GM18517 (cell line): ENCODE data around the gene FN1.
A peak's percentile ranks its signal among the peaks of the same experiment; 100 is the strongest.

ENCODE experiments used
- ATAC-seq: cut with Tn5 transposase; IDR thresholded peaks from one replicate; pipeline ENCODE4 v1.9.1; 2021; ENCODE audit warnings: mild to moderate bottlenecking, moderate library complexity; ENCODE audit not compliant: unreplicated experiment

The FN1 gene

DNA sequence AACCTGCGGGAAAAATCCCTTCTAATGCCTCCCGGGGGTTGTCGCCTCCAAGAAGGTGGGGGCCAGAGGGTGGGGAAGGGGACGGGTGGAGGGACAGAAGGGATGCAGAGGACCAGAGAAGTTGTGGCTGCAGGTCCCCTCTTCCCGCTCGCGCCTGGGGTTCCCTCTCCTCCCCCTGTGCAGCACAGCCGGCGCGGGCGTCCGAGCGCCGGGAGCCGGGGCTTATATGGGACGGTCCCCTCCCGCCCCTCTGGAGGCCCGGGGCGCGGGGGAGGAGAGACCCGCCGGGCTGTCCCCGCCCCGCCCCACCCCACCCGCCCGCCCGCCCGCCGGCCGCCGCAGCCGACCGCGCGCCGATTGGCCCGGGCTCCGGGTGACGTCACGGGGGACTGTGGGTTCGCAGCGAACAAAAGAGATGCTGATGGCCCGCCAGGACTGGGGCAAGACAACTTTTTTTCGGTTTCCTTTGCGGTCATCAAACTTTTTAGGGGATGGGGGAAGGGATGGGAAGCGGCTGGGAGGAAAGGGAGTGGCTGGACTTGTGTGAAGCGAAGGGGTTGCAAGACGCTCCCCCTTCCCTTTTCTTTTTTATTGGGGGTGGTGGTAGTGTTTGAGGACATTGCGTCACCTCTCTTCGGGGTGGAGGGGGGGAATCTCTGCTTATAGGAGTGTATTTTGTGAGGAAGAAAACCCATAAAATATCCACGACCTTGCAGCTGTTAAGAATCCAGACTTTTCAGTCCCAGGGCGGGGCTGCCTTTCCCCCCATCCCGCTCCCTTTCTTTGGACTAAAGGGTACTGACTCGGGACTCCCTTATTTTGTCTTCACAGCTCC, at the start of gene FN1:
Gene FN1 (minus strand): TSS at position 199 of the 835 bp plus-strand sequence. CDS start 266 bp downstream, outside the sequence.
- ATAC-seq: no peak

DNA sequence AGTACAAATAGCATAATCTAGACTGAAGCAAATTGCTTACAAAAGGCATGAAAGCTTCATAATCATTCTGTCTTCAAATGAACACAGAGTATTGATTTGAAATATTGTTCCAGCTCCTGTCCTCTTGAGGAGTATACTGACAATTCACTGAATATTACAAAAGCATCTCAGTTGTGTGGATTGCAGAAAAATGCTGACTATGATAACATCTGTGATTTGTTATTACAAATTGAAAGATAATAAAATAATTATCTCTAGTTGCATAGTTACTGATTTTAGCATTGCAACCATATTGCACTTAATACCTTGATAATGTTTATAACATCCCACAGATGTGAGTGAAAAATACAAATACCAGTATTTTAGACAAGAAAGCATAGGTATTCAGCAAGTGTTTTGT, 49.2 kb upstream of the FN1 start:
- no peak for ATAC-seq

DNA sequence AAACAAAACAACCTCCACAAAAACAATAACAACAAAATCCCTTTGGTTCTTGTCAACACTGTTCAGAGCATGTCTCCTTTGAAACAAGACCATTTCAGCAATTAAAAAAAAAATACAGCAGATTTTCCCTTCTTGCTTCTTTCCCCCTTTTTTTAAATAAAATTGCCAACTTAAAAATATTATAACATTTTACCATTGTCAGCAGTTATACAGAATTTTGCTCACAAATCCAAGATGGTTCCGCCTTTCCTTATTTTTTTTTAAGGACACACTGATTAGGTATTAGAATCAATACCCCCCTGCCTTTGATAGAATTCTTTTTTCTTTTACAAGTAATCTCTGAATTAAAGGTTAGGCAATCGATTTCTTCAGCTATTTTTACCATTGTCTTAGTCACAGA, 48.7 kb upstream of the FN1 start:
- no peak for ATAC-seq

DNA sequence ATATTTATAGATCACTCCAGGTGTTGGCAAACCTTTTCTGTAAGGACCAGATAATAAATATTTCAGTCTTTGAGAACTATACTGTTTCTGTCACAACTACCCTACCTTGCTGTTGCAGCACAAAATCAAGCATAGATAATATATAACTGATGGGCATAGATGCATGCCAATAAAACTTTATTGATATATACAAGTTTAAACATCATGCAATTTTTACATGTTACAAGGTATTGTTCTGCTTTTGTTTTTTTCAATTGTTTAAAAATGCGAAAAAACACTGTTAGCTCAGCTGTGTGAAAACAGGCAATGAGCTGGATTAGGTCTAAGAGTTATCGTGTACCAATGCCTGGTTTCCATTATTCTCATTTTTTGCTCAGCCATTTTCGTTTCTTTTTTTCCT, 47.6 kb upstream of the FN1 start:
- no peak for ATAC-seq

DNA sequence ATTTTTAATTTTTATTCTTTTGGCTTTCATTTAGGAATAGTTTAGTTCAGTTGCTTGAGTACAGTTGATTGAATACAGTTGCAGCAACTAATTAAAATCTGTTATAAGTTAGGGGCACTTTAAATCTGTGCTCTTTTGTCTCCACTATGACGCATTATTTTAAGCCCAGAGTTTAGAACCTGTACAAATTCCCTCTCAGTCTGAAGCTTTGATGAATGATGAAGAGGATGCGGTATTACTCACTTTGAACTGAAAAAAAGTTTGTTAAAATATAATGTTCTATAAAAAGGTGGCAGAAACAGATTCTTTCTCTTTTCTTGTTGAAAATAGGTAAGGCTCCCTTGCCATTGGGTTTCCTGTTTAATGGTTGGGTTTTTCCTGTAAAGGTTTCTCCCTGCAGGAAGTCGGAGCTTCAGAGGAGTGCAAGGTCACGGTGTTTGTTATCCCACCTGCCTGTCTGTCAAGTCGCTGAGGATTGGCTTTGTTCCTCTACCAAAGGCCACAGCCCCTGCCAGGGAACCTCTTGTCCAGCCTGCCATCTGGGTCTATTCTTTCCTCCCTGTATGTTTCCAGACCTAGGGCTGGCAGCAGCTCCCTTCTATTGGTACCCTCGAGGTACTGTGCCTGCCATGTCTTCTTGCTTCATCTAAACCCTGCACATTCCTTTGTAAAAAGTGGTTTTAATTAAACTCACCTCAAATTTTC, 43.8 kb upstream of the FN1 start:
- ATAC-seq: no peak

DNA sequence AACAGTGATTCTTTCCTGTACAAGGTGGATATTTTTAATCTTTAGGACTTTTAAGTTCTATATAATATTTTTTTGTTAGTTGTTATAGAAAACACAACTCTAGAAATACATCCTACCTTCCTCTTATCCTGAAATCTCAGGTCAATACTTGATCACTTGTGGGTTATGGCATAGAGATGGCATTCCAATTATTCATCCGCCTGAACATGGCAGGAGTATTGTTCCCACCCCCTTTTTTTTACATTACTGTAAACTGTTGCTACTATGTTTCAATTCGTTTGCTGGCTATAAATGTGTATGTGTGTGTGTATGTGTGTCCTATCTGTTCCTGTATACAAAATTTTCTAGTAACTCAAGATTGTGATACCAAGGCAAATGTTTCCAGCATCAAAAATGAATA, 43.3 kb upstream of the FN1 start:
- no peak for ATAC-seq

DNA sequence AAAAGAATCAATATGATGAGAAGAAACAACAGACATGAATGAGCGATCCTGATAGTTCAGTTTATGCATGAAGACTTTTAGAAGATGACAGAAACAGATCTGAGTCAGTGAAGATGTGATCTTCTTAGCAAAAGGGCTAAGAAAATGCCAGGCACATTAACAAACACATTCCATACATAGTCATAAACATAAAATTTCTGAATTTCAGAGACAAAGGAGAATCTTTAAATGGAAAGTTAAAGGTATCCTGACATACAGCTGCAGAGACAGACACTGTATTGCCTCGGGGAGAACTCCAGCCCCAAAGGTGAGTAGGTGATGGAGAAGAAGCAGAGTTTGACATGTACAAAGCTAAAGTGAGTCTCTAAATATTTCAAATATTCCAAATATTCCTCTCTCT, 40.6 kb upstream of the FN1 start:
- no peak for ATAC-seq

DNA sequence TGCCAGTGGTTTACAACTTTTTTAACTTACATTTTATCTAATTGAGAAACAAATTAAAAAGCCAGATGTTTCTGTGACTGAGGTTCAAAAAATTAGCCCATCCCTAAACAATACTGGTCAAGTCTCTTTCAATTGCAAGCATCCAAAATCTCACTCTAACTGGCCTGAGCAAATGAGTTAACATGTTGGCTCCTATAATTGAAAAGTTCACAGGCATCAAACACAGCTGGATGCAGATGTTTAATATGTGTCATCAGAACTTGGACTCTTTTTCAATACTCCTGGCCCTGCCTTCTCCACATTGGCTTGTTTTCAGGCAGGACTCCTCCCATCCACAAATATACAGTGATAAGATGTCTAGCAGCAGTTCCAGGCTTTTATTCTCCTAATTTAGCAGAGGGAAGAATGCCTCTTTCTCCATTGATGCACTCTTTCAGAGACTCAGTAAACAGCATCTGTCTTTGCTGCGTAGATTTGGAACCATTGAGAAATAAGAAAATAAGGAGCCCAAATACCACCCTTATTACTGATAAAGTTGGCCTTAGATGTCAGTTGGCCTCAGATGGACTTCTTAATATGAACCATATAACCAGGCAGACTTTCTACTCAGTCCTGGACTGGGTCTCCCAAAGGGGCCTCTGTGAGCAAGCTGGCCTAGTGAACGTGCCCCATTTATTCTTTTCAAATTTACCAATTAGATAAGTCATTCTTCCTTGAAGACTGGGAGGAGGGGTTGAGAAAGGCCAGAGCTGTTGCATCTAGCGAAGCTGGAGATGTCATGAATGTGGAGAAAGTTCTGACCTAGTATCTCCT, 30.4 kb upstream of the FN1 start:
- no peak for ATAC-seq

DNA sequence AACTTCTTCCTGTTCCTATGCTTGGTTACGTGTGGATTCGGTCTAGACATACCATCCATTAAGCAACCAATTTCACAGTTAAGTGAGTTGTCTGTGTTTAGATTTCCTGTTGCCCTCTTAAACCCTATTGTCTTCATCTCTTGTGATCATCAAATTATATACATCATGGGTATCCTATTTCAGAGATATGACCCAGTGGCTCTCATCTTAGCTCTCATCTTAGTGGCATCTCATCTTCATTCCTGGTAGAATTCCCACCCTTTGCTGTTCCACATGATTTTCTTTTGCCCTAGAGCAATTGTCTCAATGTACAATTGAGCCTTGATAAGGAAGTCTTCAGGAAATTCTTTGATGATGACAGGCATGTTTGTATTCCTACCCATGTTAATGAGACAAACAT, 29.4 kb upstream of the FN1 start:
- no peak for ATAC-seq

DNA sequence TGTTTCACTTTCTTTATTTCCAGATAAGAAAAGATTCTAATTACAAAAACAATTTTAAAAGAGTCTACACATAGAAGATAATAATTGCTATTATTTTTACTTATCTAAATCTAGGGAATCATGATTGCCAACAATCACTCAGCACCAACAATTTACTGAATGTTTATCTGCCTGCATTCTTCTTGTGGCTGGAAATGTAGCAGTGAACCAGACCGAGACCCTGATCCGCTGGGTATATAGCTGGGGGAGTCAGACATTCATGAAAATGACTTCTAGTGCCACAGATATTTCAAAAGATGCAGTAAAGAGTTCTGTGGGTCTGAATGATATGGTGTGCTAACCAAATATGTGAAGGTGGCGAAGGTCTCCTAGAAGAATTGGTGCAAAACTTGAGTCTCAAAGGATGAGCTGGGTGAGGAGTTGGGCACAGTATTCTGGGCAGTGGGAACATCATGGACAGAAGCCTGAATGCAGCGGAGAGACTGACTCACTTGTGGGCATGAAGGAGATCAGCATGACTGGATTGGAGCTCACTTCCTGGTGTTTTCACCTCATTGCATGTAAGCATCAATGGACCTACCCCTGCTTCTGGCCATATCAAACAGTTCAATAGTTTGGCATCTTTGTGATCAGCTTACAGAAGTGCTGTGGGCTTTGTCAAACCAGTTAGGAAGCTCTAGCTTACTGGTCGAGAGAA, 26.1 kb upstream of the FN1 start:
- ATAC-seq: no peak

DNA sequence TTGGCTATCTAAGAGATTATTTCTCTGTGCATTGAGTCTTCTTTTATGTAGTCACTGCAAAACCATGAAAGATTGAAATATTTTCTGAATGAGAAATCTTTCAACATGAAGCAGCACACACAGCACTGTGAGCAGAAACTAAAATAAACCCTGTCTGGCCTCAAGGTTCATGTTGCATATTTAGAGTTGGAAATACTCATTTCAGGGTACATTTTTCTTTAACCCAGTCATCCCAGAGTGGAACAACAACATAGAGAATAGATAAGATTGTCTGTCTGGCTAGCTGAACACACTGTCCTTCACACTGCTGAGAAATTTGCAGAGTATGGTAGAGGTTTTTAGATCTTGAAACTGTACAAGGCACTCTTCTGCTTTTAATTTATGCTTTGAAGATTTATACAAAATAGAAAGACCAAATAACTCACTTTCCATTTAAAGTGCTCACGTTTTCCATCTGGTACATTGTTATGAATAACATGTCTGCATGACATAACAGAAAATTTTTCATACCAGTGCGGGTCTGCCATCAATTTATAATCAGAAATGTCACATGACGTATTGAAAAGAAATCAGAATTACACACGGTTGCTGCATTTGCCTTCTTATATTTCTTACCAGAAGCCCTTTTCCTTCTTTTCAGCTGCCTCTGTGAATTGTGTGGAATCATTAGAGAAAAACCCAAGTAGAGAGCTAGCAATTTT, 25.0 kb upstream of the FN1 start:
- ATAC-seq: no peak

DNA sequence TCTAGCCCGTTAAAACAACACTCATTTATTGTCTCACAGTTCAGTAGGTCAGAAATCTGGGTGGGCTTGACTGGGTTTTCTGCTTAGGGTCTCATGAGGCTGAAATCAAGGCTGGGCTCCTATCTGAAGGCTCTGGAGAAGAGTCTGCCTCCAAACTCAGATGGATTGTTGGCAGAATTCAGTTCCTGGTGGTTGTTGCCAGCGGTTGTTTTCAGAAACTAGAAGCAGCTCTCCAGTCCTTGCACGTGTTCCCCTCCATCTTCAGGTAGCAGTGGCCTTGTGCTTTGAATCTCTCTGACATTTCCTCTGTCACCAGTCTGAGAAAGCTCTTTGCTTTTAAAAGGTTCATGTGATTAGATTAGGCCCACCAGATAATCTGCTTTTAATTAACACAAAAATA, 20.1 kb upstream of the FN1 start:
- no peak for ATAC-seq

DNA sequence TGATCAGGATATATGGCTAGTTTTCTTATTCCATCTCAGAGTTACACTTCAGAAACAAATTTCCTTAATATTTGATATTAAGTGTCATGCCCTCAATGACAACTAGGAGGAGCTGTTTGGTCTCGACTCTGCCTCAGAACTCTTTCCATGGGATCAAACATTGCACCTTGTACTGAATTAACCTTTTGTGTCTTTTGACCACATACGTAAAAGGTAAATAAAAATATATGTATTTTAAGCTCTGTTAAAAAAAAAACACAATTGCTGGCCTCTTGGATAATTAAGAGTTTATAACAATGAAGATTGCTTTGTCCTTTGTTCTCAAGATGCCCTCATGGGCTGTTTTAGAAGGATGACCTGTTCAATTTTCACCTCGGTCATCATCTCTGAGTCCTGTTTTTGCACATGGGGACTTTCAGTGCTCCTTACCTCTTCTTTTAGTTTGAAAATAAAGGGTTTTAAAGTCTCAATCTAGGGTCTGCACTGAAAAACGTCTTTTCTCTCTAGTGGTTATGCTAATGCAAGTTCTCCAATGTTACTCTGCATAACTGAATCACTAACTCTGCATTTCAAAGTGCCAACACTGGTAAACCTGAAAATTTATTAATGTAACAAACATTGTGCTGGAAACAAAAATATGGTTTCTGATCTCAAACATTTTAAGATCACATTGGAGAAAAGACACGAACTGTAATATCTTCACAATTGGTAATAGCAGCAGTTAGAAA, 18.8 kb upstream of the FN1 start:
- ATAC-seq: peak; percentile 70

DNA sequence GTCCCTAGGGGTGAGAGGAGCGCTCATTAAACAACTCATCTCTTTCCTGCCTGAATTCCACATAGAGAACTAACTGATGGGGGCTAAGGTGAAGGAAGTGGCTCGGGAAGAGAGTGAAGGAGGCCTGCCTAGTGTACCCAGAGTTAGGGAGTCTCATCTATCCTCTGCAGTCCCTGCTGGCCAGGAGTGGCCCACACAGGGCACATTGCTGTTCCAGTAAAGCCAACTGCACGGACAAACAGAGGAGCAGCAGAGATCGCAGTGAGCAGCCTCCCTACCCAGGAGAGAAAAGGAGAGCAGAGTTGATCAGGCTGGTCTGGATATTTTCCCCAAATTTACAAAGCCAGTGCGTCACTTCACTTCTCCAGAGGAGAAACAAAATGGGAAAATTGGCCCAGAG, 16.9 kb upstream of the FN1 start:
- no peak for ATAC-seq

DNA sequence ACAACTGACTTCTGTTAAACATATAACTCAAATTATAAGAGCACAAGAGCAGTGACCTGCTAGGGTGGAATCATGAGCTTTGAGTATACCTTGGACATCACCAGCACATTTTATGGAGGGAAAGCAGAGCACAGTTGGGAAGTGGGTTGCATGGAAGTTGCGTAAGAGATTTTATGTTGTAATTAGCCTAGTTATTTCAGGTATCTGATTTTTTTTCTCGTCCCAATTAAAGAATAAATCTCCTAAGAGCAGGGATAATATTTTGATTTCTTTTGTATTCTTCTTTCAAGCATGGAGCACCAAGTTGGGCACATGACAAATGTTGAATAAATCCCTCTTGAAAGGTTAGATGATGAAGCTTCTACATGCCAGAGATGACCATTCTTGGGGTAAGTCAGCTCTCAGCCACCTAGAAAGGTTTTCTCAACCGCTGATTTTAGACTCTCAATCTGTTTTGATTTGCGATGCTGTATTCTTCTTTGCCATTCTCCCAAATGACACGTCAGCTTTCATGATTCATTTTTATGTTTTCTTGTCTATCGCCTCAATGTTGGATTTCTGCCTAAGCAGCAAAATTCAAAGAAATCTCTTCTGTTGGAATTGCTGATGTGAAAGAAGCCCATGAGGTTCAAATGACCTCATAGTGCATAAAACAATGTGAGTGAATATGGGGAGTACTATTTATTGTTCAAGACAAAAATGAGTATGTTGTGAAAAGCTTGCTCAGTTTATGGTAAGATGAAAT, 15.3 kb upstream of the FN1 start:
- no peak for ATAC-seq

DNA sequence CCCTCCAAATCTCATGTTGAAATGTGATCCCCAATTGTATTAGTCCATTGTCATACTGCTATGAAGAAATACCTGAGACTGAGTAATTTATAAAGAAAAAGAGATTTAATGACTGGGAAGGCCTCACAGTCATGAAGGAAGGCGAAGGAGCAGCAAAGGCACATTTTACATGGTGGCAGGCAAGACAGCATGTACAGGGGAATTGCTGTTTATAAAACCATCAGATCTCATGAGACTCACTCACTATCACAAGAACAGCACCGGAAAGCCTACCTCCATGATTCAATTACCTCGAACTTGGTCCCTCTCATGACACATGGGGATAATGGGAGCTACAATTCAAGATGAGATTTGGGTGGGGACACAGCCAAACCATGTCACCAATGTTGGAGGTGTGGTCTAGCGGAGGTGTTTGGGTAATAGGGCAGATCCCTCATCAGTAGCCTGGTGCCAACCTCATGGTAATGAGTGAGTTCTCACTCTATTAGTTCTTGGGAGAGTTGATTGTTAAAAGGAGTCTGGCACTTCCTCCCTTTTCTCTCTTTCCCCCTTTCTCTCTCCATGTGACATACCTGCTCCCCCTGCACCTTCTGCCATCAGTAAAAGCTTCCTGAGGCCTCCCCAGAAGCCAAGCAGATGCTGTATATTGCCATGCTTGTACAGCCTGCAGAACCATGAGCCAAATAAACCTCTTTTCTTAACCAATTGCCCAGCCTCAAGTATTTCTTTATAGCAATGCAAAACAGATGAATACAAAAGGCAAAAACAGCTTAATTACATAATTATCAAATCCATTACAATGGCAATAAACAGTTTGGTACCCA, 14.5 kb upstream of the FN1 start:
- ATAC-seq: no peak

DNA sequence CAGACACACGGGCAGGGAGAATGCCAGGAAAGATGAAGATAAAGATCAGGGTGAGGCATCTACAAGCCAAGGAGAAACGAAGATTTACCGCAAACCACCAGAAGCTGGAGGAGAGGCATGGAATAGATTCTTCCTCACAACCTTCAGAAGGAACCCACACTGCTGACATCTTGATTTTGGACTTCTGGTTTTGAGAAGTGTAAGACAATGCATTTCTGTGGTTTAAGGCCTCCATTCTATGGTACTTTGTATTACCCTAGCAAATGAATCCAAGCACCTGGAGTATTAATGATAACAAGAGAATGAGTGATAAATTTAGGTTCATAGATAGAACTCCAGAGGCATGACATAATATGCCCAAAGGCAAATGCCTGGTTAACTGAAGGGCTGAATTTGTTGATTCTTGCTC, 11.8 kb upstream of the FN1 start:
- ATAC-seq: no peak

DNA sequence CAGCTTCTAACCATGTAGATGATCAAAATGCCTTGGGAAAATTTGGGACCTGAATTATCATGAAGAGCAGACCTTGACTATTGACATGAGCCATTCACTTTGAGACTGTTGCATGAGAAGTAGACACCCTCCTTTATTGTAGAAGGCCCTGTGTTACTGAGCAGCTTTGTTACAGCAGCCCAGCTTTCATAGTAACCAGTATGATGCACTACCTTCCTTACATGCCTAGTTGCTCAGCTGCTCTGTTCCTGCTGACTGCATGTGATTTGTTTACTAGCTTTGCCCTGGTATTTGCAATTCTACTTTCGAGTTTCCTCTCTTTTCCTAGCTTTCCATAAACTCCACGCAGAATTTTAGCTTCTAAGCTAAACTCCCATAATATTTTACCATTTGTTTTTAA, 11.2 kb upstream of the FN1 start:
- ATAC-seq: no peak
